ENCODE results near the gene GRAP2. TPM values are rescaled to one million over a fixed set of nuclear protein-coding genes. Genes with fewer than 3 reads are reported as not detected.

The GRAP2 gene
- total RNA-seq, 4 donors from 2014 or later, result 1.4 to 5.8 (median 3.9) TPM

- Histone ChIP-seq H3K27me3 (peaks cover 0 to 15% (median 0%) of the 10 kb centered on the region in 4 donors), H3K36me3 (no peaks in the 10 kb centered on the region), H3K9me3 (no peaks in the 10 kb centered on the region), H3K4me1 (no peaks in the 10 kb centered on the region), H3K27ac (replicated peaks in 1 of 4) (no peak overlapping the region), H3K4me3 (no peak overlapping the region)
- intact Hi-C loops (cut with DNase I), result no loop called here
- 67% methylated on average over 9 of the region's 9 CpGs for WGBS
- DNase-seq (ENCODE audit: extremely low spot score), result no peak
- TF ChIP-seq CTCF (IDR thresholded peaks at IDR 0.05), result no peak
- no peak for TF ChIP-seq EP300 (IDR thresholded peaks at IDR 0.05)
- TF ChIP-seq POLR2AphosphoS5 (IDR thresholded peaks at IDR 0.05), result no peak
These were observed 39.9 kb downstream of the GRAP2 start for GRCh38 chr22:39940757-39941305.

GRCh38 chr22:39941601-39942000 is 40.7 kb downstream of the GRAP2 start:
- Histone ChIP-seq H3K4me1 (no peaks in the 10 kb centered on the region), H3K9me3 (no peaks in the 10 kb centered on the region), H3K4me3 (no peak overlapping the region), H3K36me3 (no peaks in the 10 kb centered on the region), H3K27ac (replicated peaks in 1 of 4) (no peak overlapping the region), H3K27me3 (peaks cover 0 to 15% (median 0%) of the 10 kb centered on the region in 4 donors)
- DNase-seq (ENCODE audit: extremely low spot score), result no peak
- TF ChIP-seq POLR2AphosphoS5 (IDR thresholded peaks at IDR 0.05) (no peak), POLR2A (IDR thresholded peaks at IDR 0.05; ENCODE audit: low read depth) (no peak), EP300 (IDR thresholded peaks at IDR 0.05) (no peak), CTCF (IDR thresholded peaks at IDR 0.05) (no peak)
- WGBS, result 85% methylated on average over 2 of the region's 2 CpGs
- intact Hi-C loops (cut with DNase I), result no loop called here

- TF ChIP-seq POLR2A (IDR thresholded peaks at IDR 0.05; ENCODE audit: low read depth) (no peak), CTCF (IDR thresholded peaks at IDR 0.05) (no peak), EP300 (IDR thresholded peaks at IDR 0.05) (no peak), POLR2AphosphoS5 (IDR thresholded peaks at IDR 0.05) (no peak)
- no peak overlapping the region for H3K4me3 ChIP-seq
- intact Hi-C loops (cut with DNase I), result no loop called here
- no peaks in the 10 kb centered on the region for H3K4me1 ChIP-seq
- 82% methylated on average over 8 of the region's 8 CpGs for whole genome bisulfite sequencing
- no peak overlapping the region for H3K27ac ChIP-seq (replicated peaks in 1 of 4)
- H3K36me3 ChIP-seq, result no peaks in the 10 kb centered on the region
- H3K9me3 ChIP-seq, result no peaks in the 10 kb centered on the region
- no peak for DNase-seq (ENCODE audit: extremely low spot score)
- H3K27me3 ChIP-seq, result peaks cover 0 to 8% (median 0%) of the 10 kb centered on the region in 4 donors
These were observed 41.8 kb downstream of the GRAP2 start for GRCh38 chr22:39942439-39943230.

GRCh38 chr22:39943337-39943736 is 42.5 kb downstream of the GRAP2 start:
- no peaks in the 10 kb centered on the region for H3K9me3 ChIP-seq
- H3K27ac ChIP-seq (replicated peaks in 1 of 4), result no peak overlapping the region
- no peaks in the 10 kb centered on the region for H3K4me1 ChIP-seq
- DNase-seq (ENCODE audit: extremely low spot score), result no peak
- intact Hi-C loops (cut with DNase I), result no loop called here
- peaks cover 0 to 7% (median 0%) of the 10 kb centered on the region in 4 donors for H3K27me3 ChIP-seq
- 63% methylated on average over 5 of the region's 5 CpGs for WGBS
- H3K36me3 ChIP-seq, result no peaks in the 10 kb centered on the region
- TF ChIP-seq CTCF (IDR thresholded peaks at IDR 0.05), result no peak
- TF ChIP-seq POLR2A (IDR thresholded peaks at IDR 0.05; ENCODE audit: low read depth), result no peak
- no peak for TF ChIP-seq POLR2AphosphoS5 (IDR thresholded peaks at IDR 0.05)
- TF ChIP-seq EP300 (IDR thresholded peaks at IDR 0.05), result no peak
- no peak overlapping the region for H3K4me3 ChIP-seq

Data from esophagus muscularis mucosa (tissue), 4 donors.